Hepatocyte (in vitro differentiated cells): ENCODE data around the gene ITPA.

Experiments used
- CTCF ChIP-seq: fragments of 200-600 bp; sonication (generic); IDR thresholded peaks from 2 replicates; pipeline ENCODE4 v1.5.1; 2016; ENCODE audit warnings: antibody characterized with exemption, mild to moderate bottlenecking; ENCODE audit not compliant: poor library complexity
- EZH2 ChIP-seq: fragments of 200-600 bp; sonication (generic); IDR thresholded peaks from 2 replicates; pipeline ENCODE4 v1.6.1; 2016; ENCODE audit warnings: antibody characterized with exemption, mild to moderate bottlenecking, borderline replicate concordance
- EZH2phosphoT487 ChIP-seq: fragments of 200-600 bp; sonication (generic); IDR thresholded peaks from one replicate; pipeline ENCODE4 v1.6.1; 2018; ENCODE audit warnings: antibody characterized with exemption, mild to moderate bottlenecking, low read depth, moderate library complexity; ENCODE audit not compliant: unreplicated experiment, severe bottlenecking

DNA sequence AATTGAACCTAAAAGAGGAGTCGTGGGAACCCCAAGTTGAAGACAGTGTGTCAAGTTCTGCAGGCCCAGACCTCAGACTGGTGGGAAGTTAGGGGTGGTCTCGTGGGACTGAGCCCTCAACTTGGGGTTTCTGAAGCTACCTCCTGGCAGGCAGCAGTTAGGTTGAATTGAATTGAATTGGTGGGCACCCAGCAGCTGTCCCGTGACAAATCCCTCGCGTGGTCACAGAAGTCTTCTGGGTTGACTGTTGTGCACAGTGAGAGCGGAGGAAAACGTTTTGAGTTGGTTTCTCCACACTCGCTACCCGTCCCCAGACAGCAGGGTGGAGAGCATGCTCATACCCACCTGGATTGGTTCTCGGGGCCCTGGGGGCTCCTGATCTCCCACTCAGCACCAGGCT, 16.8 kb downstream of the ITPA start:
- TF ChIP-seq CTCF (no peak), EZH2 (no peak), EZH2phosphoT487 (no peak)
